GM19043 (cell line): ENCODE measurements around the gene TCEAL8.
"Not testable (repeated sequence)": the region's sequence is repeated elsewhere in the genome, so short reads cannot be mapped to it uniquely, and the experiment has no call there.

Source experiments
- ATAC-seq: cut with Tn5 transposase; IDR thresholded peaks from one replicate; pipeline ENCODE4 v1.9.1; 2021; ENCODE audit warnings: low read depth; ENCODE audit not compliant: unreplicated experiment

The TCEAL8 gene

GRCh38 chrX:103254921-103255493, at the start of gene TCEAL8:
TSS of gene TCEAL8 (minus strand) at chrX:103255155. CDS start at chrX:103253979, 1,176 bp downstream.
- ATAC-seq: peak; percentile 92

- ATAC-seq: no peak
Observed at GRCh38 chrX:103304705-103305104, 49.8 kb upstream of the TCEAL8 start.

- ATAC-seq: no peak
Observed at GRCh38 chrX:103293118-103293517, 38.2 kb upstream of the TCEAL8 start.

- ATAC-seq: no peak
Observed at GRCh38 chrX:103279624-103280023, 24.7 kb upstream of the TCEAL8 start.

- ATAC-seq: no peak
Observed at GRCh38 chrX:103276581-103277002, 21.6 kb upstream of the TCEAL8 start, which contains the start of gene TCEAL5. TSS of gene TCEAL5 (minus strand) at chrX:103276750. CDS start at chrX:103274563, 2,187 bp downstream.

- ATAC-seq: no peak
Observed at GRCh38 chrX:103275947-103276567, 21.1 kb upstream of the TCEAL8 start.

- no peak for ATAC-seq
Observed at GRCh38 chrX:103274284-103274683, 19.3 kb upstream of the TCEAL8 start.

GRCh38 chrX:103258275-103258674, 3.3 kb upstream of the TCEAL8 start:
- no peak for ATAC-seq

- ATAC-seq: no peak
Observed at GRCh38 chrX:103256651-103257050, 1.7 kb upstream of the TCEAL8 start.

- peak; percentile 66 for ATAC-seq
Observed at GRCh38 chrX:103254171-103254824, 657 bp downstream of the TCEAL8 start.

GRCh38 chrX:103253608-103254007, 1.3 kb downstream of the TCEAL8 start:
- ATAC-seq: no peak

GRCh38 chrX:103250977-103251376, 4.0 kb downstream of the TCEAL8 start:
- ATAC-seq: no peak

- ATAC-seq: no peak
Observed at GRCh38 chrX:103249805-103250204, 5.2 kb downstream of the TCEAL8 start.

- no peak for ATAC-seq
Observed at GRCh38 chrX:103248553-103248952, 6.4 kb downstream of the TCEAL8 start.

- no peak for ATAC-seq
Observed at GRCh38 chrX:103240155-103240554, 14.8 kb downstream of the TCEAL8 start.

GRCh38 chrX:103236296-103236695, 18.7 kb downstream of the TCEAL8 start:
- no peak for ATAC-seq

- not testable (repeated sequence) for ATAC-seq
Observed at GRCh38 chrX:103235608-103236007, 19.3 kb downstream of the TCEAL8 start.

GRCh38 chrX:103234869-103235268, 20.1 kb downstream of the TCEAL8 start:
- ATAC-seq: no peak

- ATAC-seq: no peak
Observed at GRCh38 chrX:103233263-103233662, 21.7 kb downstream of the TCEAL8 start.

- not testable (repeated sequence) for ATAC-seq
Observed at GRCh38 chrX:103225918-103226317, 29.0 kb downstream of the TCEAL8 start.

GRCh38 chrX:103220511-103221323, 34.2 kb downstream of the TCEAL8 start:
- ATAC-seq: no peak
